T-helper 1 cell treated with Interleukin-12 subunit alpha and Interleukin-12 subunit beta and Interleukin-4 antibody, amounts not matched to agents 30 ng/mL and 1 ng/mL, for 36 hours (primary cell): ENCODE data around the gene NRCAM. TPM values are rescaled to one million over a fixed set of nuclear protein-coding genes. Genes with fewer than 3 reads are reported as not detected.
"Not testable (repeated sequence)": the region's sequence is repeated elsewhere in the genome, so short reads cannot be mapped to it uniquely, and the experiment has no call there.

Experiments used
- intact Hi-C: fragments of 100-400 bp; cut with micrococcal nuclease; formaldehyde crosslinking; loops from one replicate; pipeline ENCODE4 v1.15.1; 2024
- total RNA-seq: library from RNA; stranded (reverse); gene quantifications from 2 replicates; pipeline ENCODE4 v1.2.3, GENCODE V29; 2022

The NRCAM gene
- total RNA-seq, result 0.12 TPM in 1 of 2 replicates, not detected in the other

- intact Hi-C loops, result loop anchor here (5.0 kb wide), 1 partner anchor 111 kb away; the partner anchor contains the start of genes DNAJB9 and THAP5
Measured at GRCh38 chr7:108455998-108456677, at the start of gene NRCAM. Gene NRCAM (minus strand): TSS chr7:108456436. CDS start chr7:108240064, 216,372 bp downstream.

- intact Hi-C loops, result not testable (repeated sequence)
Measured at GRCh38 chr7:108504576-108504975, 48.3 kb upstream of the NRCAM start.

- intact Hi-C loops, result no loop called here
Measured at GRCh38 chr7:108503112-108504026, 47.1 kb upstream of the NRCAM start.

- intact Hi-C loops, result loop anchor here (5.0 kb wide), 1 partner anchor 387 kb away; no protein-coding TSS in a partner anchor
Measured at GRCh38 chr7:108499566-108499965, 43.3 kb upstream of the NRCAM start.

GRCh38 chr7:108498481-108498880 is 42.2 kb upstream of the NRCAM start:
- intact Hi-C loops, result loop anchor here (5.0 kb wide), 1 partner anchor 386 kb away; no protein-coding TSS in a partner anchor

GRCh38 chr7:108497082-108497725 is 41.0 kb upstream of the NRCAM start:
- intact Hi-C loops, result loop anchor here (1.0 to 5.0 kb wide), 6 partner anchors 29 to 385 kb away; partner anchors contain the start of genes DNAJB9, PNPLA8 and THAP5

- intact Hi-C loops, result no loop called here
Measured at GRCh38 chr7:108492742-108493141, 36.5 kb upstream of the NRCAM start.

GRCh38 chr7:108488768-108489538 is 32.7 kb upstream of the NRCAM start:
- intact Hi-C loops, result no loop called here

- intact Hi-C loops, result no loop called here
Measured at GRCh38 chr7:108487646-108488045, 31.4 kb upstream of the NRCAM start.

GRCh38 chr7:108486291-108486966 is 30.2 kb upstream of the NRCAM start:
- intact Hi-C loops, result no loop called here

GRCh38 chr7:108484137-108484536 is 27.9 kb upstream of the NRCAM start:
- intact Hi-C loops, result no loop called here

- intact Hi-C loops, result no loop called here
Measured at GRCh38 chr7:108480311-108480710, 24.1 kb upstream of the NRCAM start.

- intact Hi-C loops, result no loop called here
Measured at GRCh38 chr7:108479751-108480150, 23.5 kb upstream of the NRCAM start.

- intact Hi-C loops, result no loop called here
Measured at GRCh38 chr7:108479118-108479517, 22.9 kb upstream of the NRCAM start.

GRCh38 chr7:108468246-108468645 is 12.0 kb upstream of the NRCAM start:
- intact Hi-C loops, result no loop called here

- intact Hi-C loops, result no loop called here
Measured at GRCh38 chr7:108467391-108467790, 11.2 kb upstream of the NRCAM start.

- intact Hi-C loops, result not testable (repeated sequence)
Measured at GRCh38 chr7:108466322-108466721, 10.1 kb upstream of the NRCAM start.

- intact Hi-C loops, result no loop called here
Measured at GRCh38 chr7:108464743-108465142, 8.5 kb upstream of the NRCAM start.

- intact Hi-C loops, result no loop called here
Measured at GRCh38 chr7:108463613-108464012, 7.4 kb upstream of the NRCAM start.

GRCh38 chr7:108461840-108462239 is 5.6 kb upstream of the NRCAM start:
- intact Hi-C loops, result no loop called here
